COR-L47 (cell line): ENCODE results near the gene EDEM3.
"Not testable (repeated sequence)": the region's sequence is repeated elsewhere in the genome, so short reads cannot be mapped to it uniquely, and the experiment has no call there.

Experiments used
- DNase-seq: peaks from one replicate; lab custom pipeline; 2025; lab: John Stamatoyannopoulos, UW

The EDEM3 gene, protein sequence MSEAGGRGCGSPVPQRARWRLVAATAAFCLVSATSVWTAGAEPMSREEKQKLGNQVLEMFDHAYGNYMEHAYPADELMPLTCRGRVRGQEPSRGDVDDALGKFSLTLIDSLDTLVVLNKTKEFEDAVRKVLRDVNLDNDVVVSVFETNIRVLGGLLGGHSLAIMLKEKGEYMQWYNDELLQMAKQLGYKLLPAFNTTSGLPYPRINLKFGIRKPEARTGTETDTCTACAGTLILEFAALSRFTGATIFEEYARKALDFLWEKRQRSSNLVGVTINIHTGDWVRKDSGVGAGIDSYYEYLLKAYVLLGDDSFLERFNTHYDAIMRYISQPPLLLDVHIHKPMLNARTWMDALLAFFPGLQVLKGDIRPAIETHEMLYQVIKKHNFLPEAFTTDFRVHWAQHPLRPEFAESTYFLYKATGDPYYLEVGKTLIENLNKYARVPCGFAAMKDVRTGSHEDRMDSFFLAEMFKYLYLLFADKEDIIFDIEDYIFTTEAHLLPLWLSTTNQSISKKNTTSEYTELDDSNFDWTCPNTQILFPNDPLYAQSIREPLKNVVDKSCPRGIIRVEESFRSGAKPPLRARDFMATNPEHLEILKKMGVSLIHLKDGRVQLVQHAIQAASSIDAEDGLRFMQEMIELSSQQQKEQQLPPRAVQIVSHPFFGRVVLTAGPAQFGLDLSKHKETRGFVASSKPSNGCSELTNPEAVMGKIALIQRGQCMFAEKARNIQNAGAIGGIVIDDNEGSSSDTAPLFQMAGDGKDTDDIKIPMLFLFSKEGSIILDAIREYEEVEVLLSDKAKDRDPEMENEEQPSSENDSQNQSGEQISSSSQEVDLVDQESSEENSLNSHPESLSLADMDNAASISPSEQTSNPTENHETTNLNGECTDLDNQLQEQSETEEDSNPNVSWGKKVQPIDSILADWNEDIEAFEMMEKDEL

DNA sequence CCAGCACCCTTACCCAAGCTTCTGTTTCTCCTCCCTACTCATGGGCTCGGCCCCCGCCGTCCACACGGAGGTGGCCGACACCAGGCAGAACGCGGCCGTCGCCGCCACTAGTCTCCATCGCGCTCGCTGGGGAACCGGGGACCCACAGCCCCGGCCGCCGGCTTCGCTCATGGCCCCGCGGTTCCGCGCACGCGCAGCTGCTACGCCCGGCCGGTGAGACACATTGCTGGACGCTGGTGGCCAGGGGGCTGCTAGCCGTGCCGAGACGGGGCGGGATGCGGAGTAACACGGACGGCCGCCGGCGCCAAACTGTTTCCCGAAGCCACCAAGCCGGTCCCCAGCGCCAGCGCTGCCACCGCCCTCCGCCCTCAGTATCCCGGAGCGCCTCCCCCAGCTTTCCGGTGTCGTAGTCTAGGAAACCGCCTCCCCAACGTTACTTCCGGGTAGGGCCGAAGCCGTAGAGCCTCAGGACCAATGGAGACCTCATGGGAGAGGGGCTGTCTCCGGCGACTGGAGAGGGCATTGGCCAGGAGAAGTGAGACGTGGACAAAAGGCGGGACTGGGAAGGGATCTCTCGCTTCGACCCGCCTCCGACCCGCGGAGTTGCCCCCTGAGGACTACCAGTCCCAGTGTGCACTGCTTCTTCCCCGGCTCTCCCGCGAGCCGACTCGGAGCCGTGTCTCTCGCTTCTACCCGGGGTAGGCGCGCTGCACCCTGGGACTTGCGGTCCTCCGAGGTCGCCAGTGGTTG is at the start of gene EDEM3:
Gene EDEM3, minus strand, starts transcription at position 383 of the 750 bp plus-strand sequence. Its CDS starts 212 bp downstream, at position 171.
- peak; percentile 99 for DNase-seq

DNA sequence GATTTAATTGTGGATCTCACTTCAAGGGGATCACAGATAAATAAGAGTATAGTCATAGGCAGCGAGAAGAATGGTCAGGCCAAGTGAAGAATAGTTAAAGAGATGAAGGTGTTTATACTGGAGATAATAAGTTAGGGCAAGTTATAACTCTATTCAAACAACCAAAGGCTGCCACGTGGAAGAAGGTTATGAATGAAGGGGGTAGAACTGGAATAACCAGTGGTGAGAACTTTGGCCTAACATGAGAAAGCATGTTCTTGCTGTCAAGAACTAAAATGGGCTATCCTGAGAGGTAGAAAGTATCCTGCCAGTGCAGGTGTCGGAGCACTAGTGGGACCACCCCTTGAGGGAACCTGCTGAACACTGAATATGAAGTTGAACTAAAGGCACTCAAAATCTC is 49.6 kb upstream of the EDEM3 start:
- no peak for DNase-seq

DNA sequence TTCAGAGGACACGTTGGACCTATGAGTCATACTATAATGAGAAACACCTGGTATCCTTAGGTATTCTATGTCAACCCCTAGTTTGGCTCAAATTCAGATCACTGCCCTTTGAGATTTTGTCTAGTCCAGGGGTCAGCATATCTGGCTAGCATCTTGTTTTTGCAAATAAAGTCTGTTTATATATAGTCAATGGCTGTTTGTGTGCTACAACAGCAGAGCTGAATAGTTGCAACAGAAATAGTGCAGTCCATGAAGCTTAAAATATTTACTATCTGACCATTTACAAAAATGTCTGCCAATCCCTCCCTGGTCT is 48.5 kb upstream of the EDEM3 start:
- no peak for DNase-seq

DNA sequence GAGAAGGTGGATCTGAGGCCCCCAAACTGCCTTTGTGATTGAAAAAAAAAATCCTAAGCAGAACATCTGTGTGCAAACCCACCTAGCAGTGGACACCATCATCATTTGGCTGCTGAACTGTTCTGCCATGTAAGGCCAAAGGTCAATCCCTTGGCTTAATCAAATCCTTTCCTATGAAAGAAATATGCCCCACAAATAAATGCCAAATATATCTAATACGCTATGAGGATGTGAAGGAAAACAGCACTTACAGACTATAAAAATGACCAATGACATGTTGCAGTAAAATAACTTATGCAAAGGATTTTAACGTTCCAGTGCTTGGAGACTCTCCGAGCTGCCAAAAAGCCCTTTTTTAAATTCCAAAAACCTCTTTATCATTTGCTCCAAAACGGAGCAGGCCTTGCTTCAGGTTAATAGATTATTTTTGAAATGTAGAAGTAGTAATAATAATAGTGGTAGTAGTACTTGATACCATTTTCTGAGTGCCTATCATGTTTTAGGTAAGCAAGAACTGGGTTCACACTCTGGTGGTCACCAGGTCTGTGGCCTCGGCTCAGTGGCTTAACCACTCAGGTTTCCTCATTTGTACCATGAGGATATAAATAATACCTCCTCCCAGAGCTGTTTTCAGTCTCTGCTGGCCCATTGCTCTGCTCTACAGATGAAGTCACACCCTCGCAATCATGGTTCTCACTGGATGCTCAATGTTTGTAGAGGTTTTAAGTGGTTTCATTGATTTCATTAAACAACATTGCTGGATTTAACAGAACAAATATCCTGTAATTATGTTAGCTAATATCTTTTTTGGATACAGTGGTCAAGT is 47.9 kb upstream of the EDEM3 start:
- DNase-seq: peak; percentile 11

DNA sequence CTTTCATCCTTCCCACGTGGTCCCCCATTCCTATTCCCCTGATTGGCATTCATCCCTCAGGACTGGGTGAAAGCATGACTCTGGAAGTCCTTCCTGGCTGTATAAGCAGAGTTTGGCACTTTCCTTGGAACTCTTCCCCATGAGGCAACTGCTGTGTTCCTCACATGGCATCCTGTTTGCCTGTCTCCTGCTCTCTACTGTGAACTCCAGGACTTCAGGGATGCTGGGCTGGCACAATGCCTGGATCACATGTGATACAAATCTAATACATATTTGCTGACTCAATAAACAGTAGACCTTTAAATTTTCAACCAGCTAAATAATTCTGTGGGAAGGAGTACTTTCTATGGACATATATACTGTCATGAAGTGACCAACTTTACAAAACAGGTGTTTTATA is 46.8 kb upstream of the EDEM3 start:
- no peak for DNase-seq

DNA sequence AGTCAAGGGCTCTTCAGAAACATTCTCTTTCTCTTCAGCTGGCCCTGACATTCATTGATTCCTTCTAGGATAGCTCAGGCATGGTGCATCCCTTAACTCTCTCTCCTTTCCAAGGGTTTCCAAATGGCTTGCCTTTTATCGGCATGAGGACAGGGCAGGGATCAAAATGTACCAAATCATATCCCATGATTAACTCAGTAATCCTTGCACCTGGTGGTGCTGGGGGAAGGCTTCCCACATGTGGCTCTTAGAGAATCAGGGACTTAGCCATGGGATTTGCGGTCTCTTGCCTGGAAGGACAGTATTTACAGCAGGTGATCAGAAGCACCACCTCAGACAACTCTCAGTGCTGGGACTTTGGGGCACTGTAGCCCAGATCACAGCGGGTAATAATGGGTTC is 46.2 kb upstream of the EDEM3 start:
- DNase-seq: no peak

DNA sequence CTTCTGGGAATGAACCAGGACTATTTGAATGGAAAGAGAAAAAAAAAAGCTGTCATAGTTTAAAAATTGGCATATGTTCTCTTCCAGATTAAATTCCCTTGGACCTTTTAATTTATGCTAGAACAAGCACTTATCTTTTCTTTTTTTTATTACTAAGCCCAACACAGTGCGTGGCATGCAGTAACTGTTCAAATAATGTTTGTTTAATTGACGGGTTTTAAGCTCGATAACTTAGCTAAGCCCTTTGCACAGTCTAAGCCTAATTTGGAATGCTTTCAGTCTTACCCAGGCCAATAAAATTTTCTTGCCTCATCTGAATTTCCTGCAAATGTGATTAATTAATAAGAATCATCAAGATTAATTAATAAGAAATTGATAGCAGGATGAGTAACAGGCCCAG is 39.3 kb upstream of the EDEM3 start:
- no peak for DNase-seq

DNA sequence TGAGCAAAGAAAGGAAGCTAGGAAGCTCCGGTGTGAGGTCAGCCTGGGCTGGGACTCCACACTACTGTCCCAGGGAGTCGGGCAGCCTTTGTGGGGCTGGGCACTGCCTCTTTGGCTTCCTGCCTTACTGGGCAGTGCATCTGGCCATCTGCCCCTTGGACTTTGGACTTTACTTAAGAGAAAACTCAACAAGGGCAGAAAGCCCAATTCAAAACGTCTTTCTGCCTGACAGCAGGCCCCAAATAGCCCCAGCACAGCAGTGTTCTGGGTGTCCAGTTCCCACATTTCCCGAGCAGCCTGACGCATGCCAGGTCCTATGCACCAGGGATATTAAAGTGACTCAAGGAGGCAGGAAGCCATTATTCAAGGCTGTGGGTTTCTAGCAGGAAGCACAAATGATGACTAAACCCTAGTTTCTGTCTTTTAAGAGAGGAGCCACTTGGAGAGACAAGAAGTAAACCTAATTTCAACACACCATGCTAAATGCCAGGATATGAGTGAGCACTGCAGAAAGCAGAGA is 37.9 kb upstream of the EDEM3 start:
- no peak for DNase-seq

DNA sequence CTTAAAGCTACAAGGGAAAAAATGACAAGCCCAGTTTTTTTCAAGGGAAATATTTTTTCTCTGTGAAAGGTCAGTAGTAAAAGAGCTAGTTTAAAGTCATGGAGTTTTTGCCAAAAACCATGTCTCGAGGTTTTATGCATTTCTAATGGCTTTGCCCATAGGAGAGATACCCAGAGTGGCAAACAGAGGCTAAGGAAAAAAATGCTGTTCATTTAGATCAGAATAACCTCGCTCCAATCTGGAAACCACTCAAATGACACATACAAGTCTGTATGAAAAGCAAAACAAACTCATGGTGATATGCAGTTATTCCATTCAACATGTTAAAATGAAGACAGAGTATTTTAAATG is 36.9 kb upstream of the EDEM3 start:
- DNase-seq: no peak

DNA sequence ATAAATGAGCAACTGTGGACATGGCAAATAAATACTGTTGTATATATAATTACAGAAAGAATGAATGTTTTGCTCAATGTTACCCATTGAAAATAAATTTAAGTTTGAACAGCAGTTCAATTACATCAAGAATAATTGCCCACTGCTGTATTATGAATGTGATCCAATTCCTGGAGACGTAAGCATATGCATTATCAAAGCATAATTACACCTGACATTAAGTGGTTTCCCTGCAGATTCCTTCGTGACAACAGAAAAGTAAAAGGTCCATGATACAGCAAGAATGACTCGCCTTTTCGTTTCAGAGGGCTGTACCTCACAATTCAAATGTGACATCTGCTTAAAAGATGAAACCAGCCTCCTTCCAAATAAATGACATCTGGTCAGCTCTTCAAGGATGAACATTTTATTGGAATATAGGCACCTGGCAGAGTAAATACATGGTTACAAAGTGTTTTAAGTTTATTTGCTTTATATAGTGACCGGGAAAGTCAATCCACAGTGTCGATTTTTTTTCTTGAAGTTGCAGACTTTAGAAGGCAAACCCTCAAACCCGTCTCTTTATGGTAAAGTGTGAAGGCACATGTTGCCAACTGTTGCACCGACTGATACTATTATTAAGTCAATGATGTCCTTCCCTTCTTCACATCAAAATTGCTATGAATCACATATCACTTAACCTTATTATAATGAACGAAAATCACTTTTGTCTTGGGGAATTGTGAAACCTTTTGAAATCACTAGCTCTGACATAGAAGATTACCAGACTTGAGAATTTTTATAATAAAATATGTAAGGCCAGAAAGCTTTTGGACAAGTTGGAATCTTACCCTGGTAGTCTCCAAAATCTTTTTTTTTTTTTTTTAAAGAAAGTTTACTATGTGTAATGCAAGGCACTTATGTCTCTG is 36.2 kb upstream of the EDEM3 start:
- peak; percentile 38 for DNase-seq

DNA sequence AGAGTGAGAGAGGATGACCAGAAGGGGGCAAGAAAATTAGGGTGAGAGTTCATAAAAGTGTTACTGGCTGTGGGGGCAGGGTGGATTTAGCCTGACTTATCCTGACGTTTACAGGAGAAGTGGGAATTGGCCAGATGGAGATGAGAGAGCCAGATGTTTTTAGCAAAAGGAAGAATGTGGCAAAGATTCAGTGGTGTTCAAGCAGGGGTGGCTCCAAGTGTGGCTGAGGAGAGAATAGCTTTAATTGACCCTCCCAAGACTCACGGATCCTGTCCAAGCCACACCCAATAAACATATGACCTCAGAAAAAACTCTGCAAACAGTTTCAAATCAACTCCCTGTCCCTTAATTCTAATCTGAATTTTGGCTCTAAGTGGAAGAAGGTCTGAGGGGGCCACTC is 35.2 kb upstream of the EDEM3 start:
- DNase-seq: no peak

DNA sequence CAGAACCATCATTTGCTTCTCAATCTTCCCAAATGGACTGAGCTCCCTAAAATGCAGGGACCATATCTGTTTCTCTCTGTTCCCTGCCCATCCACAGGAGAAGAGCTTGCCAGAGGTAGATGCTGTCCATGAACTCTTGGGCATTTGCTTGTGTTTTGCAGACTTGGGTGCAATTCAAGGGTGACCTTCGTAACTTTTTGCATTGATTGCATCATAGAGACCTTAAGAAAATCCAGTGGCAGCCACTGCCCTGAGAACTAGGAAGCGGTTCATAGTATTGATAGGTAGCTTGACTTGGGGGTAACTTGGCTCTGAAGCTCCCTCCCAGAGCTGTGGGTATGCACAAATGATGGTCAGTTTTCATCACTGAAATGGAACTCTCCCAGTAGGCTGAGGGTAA is 34.3 kb upstream of the EDEM3 start:
- DNase-seq: no peak

DNA sequence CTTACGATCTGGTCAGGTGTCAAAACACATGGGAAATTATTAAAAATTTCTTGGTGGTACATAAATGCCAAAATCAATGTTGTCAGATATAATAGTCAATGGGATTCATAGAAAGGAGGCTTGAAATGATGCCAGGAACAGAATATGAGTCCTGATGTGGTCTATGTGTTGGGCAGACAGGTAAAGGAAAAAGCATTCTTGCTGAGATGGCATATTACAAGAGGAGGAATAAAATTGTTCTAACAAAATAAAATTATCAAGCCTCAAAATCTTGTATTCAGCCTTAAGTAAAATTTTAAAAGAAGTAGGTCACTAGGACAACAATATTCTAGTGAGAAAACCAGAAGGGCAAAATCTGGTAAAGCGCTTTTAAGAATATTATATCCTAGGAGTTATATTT is 30.9 kb upstream of the EDEM3 start:
- no peak for DNase-seq

DNA sequence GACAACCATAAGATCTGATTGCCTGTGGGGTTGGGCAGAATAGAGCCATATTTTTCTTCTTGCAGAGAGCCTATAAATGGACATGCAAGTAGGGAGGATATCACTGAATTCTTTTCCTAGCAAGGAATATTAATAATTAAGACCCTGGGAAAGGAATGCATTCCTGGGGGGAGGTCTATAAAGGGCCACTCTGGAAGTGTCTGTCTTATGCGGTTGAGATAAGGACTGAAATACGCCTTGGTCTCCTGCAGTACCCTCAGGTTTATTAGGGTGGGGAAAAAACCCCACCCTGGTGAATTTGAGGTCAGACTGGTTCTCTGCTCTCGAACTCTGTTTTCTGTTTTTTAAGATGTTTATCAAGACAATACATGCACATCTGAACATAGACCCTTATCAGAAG is 29.1 kb upstream of the EDEM3 start:
- DNase-seq: not testable (repeated sequence)

DNA sequence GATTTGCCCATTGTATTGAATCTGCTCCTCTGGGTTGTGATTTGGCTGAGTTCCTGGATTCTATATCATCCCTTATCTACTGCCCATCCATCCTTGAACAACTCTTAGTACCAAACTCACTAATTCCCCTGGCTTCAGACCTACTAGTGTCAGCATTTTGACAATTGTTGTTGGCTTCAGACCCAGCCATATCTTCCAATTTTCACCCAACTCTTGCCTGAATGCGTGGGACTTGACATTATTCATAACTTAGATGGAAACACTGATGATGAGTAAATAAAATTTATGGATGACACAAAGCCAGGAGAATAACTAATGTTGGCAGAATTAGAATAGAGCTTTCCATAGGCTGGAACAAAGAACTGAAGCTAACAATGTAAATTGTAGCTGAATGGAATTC is 27.3 kb upstream of the EDEM3 start:
- no peak for DNase-seq

DNA sequence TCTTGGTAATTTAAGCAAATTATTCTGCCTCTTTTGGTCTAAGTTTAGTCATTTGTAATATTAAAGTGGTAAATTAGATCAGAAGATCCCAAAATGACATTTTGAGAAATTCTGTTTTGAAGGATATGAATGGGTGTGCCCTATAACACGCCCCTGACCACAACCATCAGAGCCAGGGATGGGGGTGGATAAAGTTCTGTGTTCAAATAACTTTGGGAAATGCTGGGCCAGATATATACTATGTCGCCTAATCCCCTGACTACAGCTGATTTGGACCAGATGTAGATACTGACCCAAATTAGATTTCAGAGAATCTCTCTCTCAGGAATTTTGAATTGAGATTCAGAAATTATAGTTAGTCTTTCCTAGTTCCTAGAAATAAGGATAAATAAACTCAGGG is 21.2 kb upstream of the EDEM3 start:
- no peak for DNase-seq

DNA sequence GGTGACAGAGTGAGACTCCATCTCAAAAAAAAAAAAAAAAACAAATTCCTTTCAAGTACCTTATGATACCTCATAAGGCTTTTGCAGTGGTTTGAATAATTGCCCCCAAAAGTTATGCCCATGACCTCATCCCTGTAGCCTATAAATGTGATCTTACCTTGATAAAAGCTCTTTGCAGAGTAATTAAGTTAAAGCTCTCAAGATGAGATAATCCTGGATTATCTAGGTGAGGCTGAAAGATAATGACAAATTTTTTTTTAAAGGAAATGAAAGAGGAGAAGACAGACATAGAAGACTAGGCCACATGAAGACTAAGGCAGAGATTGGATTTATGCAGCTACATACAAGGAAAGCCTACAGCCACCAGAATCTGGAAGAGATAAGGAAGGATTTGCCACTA is 20.7 kb upstream of the EDEM3 start:
- DNase-seq: no peak

DNA sequence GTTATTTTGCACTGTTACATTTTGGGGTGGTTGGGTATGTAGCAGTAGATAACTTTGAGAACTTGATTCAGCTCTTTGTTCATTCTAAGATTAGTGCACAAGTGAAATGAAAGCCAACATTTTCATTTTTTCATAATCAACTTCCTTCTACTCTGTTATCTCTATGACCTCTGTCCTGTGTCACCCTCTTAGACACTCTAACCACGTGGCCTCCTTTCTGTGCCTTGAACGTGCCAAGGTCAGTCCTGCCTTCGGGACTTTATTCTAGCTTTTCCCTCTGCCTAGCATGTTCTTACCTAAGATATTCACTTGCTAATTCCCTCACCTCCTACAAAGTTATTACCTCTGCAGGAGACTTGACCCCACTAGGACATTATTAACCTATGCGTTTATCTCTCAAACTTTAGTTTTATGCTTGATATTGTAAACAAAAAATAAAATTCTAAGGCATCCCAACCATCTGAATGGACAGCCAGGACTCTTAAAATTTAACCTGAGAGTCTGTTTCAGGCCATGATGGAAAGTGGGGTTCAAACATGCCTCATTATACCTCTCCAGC is 19.2 kb upstream of the EDEM3 start:
- no peak for DNase-seq

DNA sequence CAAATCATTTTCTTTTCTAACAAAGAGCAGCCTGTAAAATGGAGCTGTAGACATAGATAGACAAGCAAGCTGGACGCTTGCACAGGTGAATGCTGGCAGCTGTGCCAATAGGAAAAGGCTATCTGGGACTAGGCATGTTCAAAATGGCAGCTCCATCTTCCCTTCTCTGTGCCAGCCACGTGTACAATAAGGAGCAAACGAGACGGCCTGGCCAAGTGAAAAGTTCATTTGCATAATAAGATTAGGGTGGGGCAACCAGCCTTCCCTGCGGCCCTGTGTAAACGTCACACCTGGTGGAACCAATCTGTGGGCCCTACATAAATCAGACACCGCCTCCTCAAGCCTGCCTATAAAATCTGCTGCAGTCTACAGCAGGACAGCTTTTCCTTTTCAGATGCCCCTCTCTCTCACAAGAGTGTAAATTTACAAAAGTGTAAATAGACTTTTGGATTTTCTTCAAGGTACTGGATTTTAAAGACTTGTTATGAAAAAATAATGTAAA is 16.6 kb upstream of the EDEM3 start:
- peak; percentile 11 for DNase-seq
